HG03457 (cell line): ENCODE results near the gene EXOSC3.
A peak's percentile ranks its signal among the peaks of the same experiment; 100 is the strongest.
"Not testable (repeated sequence)": the region's sequence is repeated elsewhere in the genome, so short reads cannot be mapped to it uniquely, and the experiment has no call there.

Experiments
- ATAC-seq: cut with Tn5 transposase; IDR thresholded peaks from one replicate; pipeline ENCODE4 v1.9.1; 2021; ENCODE audit warnings: moderate number of reproducible peaks; ENCODE audit not compliant: unreplicated experiment

EXOSC3 gene

DNA sequence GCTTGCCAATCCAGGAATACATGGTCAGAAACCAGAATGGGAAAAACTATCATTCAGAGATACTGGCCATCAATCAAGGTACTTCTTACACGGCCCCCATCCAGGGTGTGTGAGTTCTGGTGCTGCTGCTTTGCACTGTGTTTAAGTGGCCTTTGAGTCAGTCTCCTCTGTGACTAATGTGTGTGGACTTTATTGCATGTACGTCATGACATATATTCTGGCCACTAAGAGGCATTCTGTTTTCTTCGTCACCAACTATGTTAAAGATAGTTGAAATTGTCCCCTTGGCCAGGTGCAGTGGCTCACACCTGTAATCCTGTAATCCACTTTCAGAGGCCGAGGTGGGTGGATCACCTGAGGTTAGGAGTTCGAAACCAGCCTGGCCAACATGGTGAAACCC is 8.5 kb downstream of the EXOSC3 start:
- no peak for ATAC-seq

DNA sequence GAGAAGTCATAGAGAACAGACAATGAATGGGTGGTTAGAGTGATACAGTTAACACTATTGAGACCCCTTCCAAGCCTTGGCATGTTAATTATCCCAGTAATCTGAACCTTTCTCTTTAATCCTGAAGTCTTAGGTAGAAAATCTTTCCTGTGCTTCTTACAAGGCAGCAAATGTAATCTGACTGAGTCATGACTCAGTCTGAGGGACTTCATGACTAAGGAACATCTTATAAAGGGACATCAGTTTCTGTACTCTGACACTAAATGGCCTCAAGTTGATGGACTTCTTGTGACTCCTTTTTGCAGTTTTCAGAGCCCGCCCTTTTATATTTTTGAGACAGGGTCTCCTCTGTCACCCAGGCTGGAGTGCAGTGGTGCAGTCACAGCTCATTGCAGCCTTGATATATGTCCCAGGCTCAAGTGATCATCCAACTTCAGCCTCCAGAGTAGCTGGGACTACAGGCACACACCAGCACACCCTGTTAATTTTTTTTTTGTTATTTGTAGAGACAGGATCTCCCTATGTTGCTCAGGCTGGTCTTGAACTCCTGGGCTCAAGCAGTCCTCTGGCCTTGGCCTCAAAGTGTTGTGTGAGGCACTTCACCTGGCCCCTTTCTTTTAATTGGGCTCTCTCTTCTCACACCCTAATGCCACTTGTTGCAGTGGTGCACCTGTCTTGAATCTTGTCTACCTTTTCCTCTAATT is 9.5 kb downstream of the EXOSC3 start:
- no peak for ATAC-seq

DNA sequence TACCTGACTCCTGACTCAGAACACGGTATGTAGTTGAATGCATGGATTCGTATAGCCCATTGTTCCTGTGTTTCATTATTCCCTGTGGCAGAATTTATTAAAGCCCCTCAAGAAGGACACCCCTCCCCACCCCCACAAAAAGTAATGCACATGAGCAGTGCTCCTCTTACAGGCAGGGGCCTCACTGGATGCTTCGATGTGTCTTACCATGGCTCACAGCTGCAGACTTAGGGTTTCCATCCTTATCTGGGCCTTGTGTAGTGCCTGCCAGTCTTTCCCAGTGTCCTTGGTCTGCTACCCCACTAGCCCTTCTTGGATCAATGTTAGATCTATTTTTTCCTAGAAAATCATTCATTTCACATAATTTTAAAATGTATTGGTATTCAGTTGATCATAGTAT is 14.9 kb downstream of the EXOSC3 start:
- no peak for ATAC-seq

DNA sequence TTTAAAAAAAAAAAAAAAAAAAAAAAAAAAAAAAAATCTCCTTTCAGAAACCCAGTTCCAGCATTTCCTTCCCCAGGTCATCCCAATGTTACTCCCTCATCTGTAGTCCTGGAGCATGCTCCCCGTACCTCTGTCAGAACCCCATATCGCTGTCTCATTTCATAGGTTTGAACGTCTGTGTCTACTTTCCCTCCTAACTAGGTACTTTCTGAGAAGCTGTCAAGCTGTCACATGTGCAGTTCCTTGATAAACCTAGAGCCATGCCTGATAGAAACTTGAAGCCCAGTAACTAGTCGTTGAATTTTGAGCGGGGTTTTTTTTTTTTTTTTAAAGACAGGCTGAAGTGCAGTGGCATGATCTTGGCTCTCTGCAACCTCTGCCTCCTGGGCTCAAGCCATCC is 15.6 kb downstream of the EXOSC3 start:
- ATAC-seq: no peak

DNA sequence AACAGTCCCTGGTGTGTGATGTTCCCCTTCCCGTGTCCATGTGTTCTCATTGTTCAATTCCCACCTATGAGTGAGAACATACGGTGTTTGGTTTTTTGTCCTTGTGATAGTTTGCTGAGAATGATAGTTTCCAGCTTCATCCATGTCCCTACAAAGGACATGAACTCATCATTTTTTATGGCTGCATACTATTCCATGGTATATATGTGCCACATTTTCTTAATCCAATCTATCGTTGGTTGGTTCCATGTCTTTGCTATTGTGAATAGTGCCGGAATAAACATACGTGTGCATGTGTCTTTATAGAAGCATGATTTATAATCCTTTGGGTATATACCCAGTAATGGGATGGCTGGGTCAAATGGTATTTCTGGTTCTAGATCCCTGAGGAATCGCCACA is 19.6 kb downstream of the EXOSC3 start:
- not testable (repeated sequence) for ATAC-seq

DNA sequence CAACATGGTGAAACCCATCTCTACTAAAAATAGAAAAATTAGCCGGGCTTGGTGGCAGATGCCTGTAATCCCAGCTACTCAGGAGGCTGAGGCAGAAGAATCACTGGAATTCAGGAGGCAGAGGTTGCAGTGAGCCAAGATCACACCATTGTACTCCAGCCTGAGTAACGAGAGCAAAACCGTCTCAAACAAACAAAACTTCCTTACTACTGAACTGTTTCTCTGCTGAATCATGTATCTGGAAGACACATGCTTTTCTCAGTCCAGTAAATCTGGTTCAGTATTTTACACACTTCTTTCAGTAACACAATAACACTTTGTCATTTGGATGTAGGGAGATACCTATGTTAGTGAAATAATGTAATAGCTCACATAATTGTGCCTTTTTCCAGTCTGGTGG is 23.4 kb downstream of the EXOSC3 start:
- ATAC-seq: no peak

DNA sequence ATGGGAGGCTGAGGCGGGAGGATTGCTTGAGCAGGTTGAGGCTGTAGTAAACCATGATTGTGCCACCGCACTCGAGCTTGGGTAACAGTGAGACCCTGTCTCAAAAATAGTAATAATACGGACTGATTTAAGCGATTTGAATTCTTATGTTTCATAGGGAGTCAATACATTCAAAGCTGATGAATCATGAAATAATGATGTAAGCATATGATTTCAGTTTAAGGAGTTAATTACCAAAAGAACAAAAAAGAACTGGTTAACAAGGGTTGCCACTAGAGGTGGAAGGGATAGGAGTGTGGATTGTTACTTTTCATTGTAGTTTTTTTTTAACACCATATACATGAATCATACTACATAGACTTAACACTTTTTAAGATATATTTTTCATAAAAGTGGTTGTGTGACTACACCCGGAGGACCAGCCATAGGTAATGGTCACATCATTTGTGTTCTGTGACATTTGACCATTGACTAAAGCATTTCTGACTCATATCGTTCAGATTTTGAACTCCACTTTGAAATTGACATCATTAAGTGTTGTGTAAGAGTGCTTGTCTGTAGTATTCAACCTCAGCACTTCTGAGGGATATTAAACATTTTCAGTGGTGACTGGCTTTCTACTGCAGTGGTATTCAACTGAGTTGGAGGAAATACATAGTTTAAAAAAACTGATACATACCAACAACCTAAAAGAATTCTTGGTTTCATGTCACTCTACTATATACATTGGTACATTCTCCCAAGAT is 24.3 kb downstream of the EXOSC3 start:
- ATAC-seq: no peak

DNA sequence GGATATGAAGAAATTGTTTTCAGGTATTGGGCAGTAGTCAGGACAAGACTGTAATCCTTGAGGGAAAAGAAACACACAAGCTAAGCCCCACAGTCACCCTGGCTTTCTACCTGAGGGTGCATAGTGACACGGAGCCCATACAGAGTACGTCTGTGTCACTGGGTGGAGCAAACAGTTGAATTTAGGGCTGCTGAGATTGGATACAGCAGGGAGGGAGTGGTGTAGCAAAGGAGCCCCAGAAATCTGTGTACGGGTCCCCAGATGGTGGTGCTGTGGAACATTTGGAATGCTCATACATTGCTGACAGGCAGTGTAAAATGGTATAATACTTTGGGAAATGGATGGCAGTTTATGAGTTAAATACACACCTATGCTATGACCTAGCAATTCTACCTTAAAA is 26.1 kb downstream of the EXOSC3 start:
- no peak for ATAC-seq

DNA sequence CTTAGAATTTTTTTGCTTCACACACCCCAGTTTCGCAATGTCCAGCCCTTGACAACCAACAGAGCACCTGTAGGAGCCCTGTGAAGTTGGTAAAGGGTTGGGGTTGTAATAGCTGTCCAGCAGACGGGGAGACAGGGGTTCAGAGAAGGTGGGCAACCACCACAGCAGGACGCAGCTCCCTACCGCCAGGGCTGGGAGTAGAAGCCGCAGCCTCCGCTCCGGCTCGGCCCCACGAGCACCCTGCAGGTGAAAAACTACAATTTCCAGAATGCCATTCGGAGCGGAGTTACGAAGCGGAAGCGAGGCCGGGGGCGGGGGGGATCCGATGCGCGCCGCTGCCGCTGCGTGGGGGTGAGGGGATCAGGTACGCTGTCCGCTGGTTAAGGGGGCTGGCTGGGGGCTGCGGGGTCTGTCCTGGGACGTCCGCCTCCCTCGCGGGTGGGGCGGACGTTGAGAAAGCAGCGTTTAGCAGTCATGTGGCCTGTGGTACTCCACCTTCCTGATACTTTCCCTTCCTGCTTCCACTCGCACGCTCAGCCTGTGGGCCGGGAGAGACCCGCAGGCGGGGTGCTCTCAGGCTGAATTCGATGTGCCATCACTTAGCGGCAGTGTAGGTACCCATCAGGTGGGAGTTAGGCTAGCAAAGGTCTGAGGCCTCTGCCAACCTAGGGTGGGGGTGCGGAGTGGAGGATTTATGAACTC is 31.2 kb downstream of the EXOSC3 start, which contains the start of gene TRMT10B:
TSS of gene TRMT10B (plus strand) at position 317 of the 702 bp plus-strand sequence. CDS start 8,127 bp downstream, outside the sequence.
- ATAC-seq: peak; percentile 73

DNA sequence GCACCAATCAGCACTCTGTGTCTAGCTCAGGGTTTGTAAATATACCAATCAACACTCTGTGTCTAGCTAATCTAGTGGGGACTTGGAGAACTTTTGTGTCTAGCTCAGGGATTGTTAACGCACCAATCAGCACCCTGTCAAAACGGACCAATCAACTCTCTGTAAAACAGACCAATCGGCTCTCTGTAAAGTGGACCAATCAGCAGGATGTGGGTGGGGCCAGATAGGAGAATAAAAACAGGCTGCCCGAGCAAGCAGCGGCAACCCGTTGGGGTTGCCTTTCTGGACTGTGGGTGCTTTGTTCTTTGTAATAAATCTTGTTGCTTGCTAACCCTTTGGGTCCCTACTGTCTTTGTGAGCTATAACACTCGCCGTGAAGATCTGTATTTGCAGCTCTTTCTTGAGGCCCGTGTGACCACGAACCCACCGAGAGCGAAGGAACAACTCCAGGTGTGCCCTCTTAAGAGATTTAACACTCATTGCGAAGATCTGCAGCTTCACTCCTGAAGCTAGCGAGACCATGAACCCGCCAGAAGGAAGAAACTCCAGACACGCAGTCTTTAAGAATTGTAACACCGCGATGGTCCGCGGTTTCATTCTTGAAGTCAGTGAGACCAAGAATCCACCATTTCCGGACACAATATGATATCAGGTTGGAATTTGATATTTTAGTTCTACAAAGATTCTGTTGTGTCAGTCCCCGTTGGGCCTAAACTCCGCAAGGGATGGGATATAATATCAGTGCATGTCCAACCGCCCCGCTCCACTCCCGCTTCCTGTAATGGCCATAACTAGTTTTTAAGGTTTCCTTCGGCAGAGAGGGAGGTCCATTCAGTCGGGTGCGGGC is 32.0 kb downstream of the EXOSC3 start:
- ATAC-seq: no peak

DNA sequence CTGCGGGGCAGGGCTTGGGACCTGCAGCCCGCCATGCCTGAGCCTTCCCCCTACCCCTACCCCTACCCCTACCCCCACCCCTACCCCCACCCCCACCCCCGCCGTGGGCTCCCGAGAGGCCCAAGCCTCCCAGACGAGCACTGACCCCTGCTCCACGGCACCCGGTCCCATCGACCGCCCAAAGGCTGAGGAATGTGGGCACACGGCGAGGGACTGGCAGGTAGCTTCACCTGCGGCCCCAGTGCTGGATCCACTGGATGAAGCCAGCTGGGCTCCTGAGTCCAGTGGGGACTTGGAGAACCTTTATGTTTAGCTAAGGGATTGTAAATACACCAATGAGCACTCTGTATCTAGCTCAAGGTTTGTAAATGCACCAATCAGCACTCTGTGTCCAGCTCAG is 32.8 kb downstream of the EXOSC3 start:
- not testable (repeated sequence) for ATAC-seq

DNA sequence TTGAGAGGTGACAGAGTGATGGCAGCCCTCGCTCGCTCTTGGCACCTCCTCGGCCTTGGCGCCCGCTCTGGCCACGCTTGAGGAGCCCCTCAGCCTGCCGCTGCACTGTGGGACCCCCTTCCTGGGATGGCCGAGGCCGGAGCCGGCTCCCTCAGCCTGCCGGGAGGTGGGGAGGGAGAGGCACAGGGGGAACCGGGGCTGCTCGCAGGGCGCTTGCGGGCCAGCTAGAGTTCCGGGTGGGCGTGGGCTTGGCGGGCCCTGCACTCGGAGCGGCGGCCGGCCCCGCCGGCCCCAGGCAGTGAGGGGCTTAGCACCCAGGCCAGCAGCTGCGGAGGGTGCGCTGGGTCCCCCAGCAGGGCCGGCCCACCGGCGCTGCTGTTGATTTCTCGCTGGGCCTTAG is 33.2 kb downstream of the EXOSC3 start:
- ATAC-seq: not testable (repeated sequence)

DNA sequence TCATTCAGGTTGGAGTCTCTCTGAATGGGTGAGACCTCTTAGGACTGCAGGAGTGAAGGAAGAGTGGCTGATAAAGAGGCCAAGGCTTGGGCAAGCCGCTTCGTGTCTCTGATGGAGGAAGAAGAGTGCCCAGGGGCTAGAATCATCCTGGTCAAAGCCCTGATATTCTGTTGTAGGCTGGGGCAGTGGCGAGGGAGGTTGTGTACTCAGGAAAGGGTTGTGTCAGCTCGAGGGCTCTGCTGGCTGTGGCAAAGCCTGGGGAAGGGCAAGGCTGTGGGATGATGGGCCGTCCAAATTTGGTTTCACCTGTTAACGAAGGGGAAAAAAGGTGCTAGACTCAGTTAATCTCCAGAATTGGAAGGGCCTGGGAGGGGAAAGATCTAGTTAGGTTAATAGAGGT is 33.7 kb downstream of the EXOSC3 start:
- no peak for ATAC-seq

DNA sequence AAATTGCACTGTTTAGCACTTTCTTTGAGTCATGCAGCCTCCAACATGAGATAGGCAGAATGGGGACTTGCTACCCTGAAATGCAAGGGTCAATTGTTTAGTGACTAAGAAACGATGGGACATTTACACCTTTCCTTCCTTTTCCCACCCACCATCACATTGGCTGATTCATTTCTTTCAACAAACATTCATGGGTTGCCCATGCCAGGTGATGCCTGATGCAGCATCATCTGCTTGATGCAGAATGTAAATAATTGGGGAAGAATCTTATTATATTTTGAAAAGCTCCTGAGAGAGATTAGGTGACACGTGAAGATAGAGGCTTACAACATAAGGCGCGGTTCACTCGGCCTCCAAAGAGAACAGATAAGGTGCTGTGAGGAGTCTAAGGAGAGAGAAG is 35.7 kb downstream of the EXOSC3 start:
- ATAC-seq: no peak

DNA sequence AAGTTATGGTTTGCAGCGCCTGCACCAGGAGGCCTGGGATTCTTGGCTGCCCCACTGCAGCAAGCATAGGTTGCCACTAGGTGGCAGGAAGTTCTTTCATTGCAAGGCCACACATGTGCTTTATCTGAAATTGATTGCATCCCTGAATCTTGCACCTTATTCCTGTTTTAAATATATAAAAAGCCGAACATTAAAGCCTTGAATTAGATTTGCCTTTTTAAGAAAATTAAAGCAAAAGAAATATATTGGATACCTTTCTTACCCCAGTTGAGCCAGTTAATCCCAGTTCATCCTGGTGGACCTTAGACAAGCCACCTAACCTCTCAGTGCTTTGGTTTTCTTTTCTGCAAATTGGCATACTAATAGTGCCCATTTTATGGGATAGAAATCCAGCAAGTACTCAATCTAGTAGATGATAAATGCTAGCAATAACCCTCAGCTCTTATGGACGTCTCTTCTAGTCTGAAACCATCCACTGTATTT is 37.6 kb downstream of the EXOSC3 start:
- ATAC-seq: no peak

DNA sequence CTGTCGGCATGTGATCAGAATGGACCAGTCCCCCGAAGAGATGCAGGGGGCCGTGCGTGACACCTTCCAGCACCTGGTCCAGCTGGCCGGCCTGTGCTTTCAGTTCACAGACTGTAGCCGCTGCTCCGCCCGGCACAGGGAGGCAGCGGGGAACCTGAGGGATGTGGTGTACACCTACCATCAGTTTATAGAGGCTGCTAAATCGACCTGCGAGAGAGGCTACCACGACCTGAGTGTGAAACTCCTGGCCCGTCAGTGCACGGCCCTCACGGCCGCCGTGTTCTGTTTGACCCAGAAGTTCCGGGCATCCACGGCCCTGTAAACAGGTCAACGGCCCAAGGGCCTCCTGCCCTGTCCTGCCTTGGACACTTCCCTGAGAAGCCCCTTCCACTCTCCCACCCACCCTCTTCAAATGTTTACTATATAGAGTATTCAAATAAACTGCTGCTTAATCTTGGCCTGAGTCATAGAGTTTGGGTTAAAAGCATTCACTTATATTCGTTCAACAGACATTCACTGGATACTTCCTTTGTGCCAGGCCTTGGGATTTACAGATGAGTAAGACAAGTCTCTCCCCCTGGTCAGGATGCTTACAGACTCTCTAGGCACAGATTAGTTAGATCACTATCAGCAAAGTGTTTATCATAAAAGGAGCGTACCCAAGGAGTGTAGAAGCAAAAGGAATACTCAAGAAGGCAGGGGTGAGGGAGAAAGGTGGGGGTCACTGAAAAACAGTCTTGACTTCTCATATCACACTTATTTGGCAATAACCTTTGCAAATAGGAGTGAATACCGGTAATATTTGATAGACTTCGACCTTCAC is 38.2 kb downstream of the EXOSC3 start:
- ATAC-seq: no peak

DNA sequence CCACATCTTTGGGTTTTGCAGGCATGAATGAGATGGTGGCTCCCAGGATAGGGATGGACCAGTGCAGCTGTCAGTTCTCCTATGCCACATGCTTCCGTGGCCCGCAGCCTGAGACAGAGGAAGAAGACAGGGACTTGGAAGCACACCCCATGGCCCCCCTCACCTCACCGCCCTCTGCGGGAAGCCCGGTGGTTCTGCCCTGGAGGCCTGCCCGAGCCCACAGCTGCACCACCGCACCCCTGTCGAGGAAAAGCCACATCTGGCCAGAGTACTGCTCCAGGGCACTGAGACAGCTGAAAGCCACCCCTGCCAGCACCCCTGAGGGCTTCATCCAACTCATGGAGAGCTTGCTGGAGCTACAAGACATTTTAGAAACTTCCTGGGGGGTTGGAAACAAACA is 38.9 kb downstream of the EXOSC3 start:
- no peak for ATAC-seq

DNA sequence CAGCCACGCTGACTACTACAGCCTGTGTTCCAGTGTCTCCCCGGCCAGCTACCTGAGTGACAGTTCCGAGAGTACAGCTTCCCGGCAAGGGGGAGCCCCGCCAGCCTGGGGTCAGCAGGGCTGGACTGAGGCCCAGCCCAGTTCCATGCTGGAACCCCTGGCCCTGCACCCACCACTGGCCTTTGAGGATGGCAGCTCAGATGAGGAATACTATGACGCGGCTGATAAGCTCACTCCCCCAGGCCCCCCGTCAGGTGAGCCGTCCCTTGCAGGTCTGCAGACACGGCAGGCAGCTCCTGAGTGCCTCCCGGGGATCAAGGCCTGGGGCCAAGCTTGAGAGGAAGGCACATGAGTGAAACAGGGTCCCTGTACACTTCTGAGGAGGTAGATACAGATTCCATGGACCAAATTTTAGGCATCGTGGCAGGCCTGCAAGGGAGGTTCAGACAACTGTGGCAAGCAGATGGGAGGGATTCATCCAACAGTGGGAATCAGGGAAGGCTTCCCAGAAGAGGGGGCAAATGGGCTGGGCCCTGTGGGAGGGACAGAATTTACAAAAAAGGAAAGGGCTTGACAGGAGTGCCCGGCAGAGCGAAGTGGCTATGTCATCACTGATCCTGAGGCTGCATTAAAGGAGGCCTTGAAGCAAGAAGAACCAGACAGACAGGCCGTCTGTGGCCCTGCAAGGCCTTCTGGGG is 44.1 kb downstream of the EXOSC3 start:
- ATAC-seq: no peak

DNA sequence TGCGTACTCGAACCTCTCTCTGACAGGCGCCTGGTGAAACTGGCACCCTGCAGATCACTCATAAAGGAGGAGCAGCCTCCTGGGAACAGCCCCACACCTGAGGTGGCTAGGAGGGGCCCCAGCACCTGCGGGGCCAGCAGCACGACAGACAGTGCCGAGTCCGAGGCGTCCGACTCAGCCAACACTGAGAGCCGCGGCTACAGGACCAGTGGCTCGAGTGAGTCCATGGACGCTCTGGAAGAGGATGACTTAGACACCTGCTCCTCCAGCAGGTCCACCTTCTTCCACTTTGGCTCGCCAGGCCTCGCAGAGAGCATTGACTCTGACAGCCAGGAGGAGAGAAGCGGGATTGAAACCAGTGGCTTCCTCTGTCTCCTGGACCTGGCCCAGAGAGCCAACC is 44.7 kb downstream of the EXOSC3 start:
- ATAC-seq: no peak
